Measurements from ENCODE around the gene TOP1. TPM values are rescaled to one million over a fixed set of nuclear protein-coding genes. Genes with fewer than 3 reads are reported as not detected.

The TOP1 gene
- polyA plus RNA-seq, 1 of the 3 experiments (the other 2 are of a cell fraction): 11.9 TPM

DNA sequence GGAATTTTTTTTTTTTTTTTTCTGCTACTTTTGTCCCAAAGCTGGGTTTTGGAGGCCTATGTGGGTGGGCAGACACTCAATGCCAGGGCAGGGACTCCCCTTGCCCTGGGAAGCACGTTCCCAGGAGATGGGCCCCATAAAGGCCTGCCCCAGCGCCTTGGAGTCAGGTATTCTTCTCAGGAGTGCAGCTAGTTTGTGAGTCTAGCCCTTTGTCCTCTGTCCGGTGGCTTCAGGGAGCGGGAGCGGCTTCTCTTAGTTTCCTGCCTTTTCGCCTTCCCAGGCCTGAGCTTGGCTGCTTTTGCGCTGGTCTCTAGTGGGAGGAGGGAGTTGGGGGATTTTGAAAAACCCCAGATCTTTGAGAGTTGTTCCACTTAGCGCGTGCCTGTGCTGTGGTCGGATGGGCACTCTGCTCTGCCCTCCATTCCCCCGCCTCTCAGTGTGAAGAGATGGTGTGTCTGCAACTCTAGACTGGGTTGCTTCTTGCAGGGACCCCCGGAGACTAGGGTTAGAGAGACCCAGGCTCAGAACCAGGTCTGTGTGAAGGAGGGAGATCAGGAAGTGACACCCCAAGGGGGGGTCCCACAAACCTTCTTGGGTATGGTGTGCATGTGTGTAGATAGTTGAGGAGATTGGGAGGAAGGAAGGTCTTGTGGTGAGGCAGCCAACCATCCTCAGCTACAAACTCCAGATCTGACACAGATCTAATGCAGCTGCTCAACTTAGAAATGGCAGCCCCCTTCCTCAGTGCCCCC, 110.0 kb downstream of the TOP1 start (continued):
- TF ChIP-seq, protein P1, sequence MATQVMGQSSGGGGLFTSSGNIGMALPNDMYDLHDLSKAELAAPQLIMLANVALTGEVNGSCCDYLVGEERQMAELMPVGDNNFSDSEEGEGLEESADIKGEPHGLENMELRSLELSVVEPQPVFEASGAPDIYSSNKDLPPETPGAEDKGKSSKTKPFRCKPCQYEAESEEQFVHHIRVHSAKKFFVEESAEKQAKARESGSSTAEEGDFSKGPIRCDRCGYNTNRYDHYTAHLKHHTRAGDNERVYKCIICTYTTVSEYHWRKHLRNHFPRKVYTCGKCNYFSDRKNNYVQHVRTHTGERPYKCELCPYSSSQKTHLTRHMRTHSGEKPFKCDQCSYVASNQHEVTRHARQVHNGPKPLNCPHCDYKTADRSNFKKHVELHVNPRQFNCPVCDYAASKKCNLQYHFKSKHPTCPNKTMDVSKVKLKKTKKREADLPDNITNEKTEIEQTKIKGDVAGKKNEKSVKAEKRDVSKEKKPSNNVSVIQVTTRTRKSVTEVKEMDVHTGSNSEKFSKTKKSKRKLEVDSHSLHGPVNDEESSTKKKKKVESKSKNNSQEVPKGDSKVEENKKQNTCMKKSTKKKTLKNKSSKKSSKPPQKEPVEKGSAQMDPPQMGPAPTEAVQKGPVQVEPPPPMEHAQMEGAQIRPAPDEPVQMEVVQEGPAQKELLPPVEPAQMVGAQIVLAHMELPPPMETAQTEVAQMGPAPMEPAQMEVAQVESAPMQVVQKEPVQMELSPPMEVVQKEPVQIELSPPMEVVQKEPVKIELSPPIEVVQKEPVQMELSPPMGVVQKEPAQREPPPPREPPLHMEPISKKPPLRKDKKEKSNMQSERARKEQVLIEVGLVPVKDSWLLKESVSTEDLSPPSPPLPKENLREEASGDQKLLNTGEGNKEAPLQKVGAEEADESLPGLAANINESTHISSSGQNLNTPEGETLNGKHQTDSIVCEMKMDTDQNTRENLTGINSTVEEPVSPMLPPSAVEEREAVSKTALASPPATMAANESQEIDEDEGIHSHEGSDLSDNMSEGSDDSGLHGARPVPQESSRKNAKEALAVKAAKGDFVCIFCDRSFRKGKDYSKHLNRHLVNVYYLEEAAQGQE (IDR thresholded peaks at IDR 0.05; ENCODE audit: low read depth, low read length): no peak
- TF ChIP-seq, protein P2, sequence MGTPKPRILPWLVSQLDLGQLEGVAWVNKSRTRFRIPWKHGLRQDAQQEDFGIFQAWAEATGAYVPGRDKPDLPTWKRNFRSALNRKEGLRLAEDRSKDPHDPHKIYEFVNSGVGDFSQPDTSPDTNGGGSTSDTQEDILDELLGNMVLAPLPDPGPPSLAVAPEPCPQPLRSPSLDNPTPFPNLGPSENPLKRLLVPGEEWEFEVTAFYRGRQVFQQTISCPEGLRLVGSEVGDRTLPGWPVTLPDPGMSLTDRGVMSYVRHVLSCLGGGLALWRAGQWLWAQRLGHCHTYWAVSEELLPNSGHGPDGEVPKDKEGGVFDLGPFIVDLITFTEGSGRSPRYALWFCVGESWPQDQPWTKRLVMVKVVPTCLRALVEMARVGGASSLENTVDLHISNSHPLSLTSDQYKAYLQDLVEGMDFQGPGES (IDR thresholded peaks at IDR 0.05; ENCODE audit: low read depth, low read length): no peak

DNA sequence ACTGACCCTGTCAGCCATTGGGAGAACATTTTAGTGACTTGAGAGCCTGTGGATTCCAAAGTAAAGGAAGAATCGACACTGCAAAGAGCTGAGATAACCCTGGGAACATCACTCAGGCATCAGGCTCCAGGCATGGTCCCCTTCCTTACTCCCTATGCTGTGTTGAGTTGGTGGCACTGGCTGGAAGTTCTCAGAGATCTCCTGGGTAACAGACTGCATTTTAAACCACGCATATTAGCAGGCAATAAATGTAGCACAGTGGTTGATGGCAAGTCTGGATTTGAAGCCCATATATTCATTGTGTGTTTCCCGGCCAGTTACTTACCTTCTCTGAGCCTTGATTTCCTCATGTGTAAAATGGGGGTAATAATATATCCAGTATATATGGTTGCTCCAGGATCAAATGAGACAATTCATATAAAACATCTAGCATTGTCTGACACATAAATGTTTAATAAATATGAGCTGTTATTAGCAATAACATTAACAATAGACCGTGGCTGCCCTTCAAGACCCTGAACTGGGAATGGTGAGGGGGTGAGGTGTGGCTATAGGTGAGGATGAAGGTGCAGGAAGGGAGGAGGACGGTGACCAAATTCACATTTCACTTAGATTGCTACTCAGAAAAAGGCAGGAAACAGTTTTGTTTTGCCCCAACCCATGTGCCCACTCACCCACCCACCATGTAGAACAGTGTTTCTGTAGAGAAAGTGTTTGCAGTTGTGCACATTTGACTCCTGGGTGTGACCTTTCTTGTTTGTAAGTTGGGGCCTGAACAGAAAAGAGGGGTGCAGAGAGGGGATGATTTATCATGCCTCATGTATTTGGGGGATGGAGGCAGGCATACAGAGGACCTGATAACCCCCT, 110.8 kb downstream of the TOP1 start:
- Histone ChIP-seq H3K27ac (ENCODE audit: low read depth in 2 of 2, low read length in 1 of 2) (peak overlapping the region in 1 of 2 experiments; percentile 77; a peak in 2 of 4 replicates), H3K36me3 (replicated peaks in 1 of 2; ENCODE audit: control insufficient read depth in 1 of 2, insufficient read depth in 2 of 2, low read length in 1 of 2) (peaks cover under 1 to 5% of the 10 kb centered on the region in 2 experiments), H3K9me3 (no peaks in the 10 kb centered on the region), H3K27me3 (ENCODE audit: insufficient read depth) (no peaks in the 10 kb centered on the region), H3K4me2 (peak overlapping the region; percentile 100), H3K9ac (peak overlapping the region; percentile 94), H3K4me3 (ENCODE audit: low read depth in 2 of 2, low read length in 1 of 2) (peak overlapping the region; percentile 94 to 97), H2AFZ (ENCODE audit: low read depth) (no peak overlapping the region), H3K4me1 (ENCODE audit: control insufficient read depth in 1 of 2, insufficient read depth in 2 of 2, low read depth in 1 of 2, low read length in 1 of 2) (peaks cover 9 to 55% of the 10 kb centered on the region in 2 experiments; a peak in 3 of 4 replicates), H3K9me2 (no peaks in the 10 kb centered on the region), H4K20me1 (ENCODE audit: insufficient read depth) (peaks cover 63% of the 10 kb centered on the region), H3F3A (replicated peaks; ENCODE audit: insufficient read depth) (no peaks in the 10 kb centered on the region), H3K79me2 (ENCODE audit: insufficient read depth) (peaks cover 71% of the 10 kb centered on the region)
- ChIA-PET POLR2A (no interaction called here), CTCF (interaction anchor here (0.6 to 3.4 kb wide), 4 partner anchors 24 to 200 kb away, joined by 3 to 16 read pairs (median 7); no protein-coding TSS in a partner anchor)
- 54% methylated on average over 5 of the region's 5 CpGs for WGBS (ENCODE audit: low lambda C conversion rate)
- DNase-seq: no peak
- TF ChIP-seq, protein P3, sequence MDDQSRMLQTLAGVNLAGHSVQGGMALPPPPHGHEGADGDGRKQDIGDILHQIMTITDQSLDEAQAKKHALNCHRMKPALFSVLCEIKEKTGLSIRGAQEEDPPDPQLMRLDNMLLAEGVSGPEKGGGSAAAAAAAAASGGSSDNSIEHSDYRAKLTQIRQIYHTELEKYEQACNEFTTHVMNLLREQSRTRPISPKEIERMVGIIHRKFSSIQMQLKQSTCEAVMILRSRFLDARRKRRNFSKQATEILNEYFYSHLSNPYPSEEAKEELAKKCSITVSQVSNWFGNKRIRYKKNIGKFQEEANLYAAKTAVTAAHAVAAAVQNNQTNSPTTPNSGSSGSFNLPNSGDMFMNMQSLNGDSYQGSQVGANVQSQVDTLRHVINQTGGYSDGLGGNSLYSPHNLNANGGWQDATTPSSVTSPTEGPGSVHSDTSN (IDR thresholded peaks at IDR 0.05): no peak
- TF ChIP-seq NFIC (IDR thresholded peaks at IDR 0.05; ENCODE audit: borderline replicate concordance): no peak
- TF ChIP-seq ELF1 (IDR thresholded peaks at IDR 0.05): no peak
- no peak for TF ChIP-seq GATA2 (CRISPR knock-in tag; IDR thresholded peaks at IDR 0.05)
- TF ChIP-seq, protein P4, sequence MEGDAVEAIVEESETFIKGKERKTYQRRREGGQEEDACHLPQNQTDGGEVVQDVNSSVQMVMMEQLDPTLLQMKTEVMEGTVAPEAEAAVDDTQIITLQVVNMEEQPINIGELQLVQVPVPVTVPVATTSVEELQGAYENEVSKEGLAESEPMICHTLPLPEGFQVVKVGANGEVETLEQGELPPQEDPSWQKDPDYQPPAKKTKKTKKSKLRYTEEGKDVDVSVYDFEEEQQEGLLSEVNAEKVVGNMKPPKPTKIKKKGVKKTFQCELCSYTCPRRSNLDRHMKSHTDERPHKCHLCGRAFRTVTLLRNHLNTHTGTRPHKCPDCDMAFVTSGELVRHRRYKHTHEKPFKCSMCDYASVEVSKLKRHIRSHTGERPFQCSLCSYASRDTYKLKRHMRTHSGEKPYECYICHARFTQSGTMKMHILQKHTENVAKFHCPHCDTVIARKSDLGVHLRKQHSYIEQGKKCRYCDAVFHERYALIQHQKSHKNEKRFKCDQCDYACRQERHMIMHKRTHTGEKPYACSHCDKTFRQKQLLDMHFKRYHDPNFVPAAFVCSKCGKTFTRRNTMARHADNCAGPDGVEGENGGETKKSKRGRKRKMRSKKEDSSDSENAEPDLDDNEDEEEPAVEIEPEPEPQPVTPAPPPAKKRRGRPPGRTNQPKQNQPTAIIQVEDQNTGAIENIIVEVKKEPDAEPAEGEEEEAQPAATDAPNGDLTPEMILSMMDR (IDR thresholded peaks at IDR 0.05): no peak
- TF ChIP-seq FOXM1 (IDR thresholded peaks at IDR 0.05; ENCODE audit: low read depth): no peak
- TF ChIP-seq, protein P1 (IDR thresholded peaks at IDR 0.05; ENCODE audit: low read depth, low read length): no peak
- no peak for TF ChIP-seq MEF2A (IDR thresholded peaks at IDR 0.05; ENCODE audit: borderline replicate concordance, low read depth)
- TF ChIP-seq POLR2AphosphoS5 (IDR thresholded peaks at IDR 0.05; ENCODE audit: low read depth, low read length): no peak
- TF ChIP-seq, protein P2 (IDR thresholded peaks at IDR 0.05; ENCODE audit: low read depth, low read length): no peak
- TF ChIP-seq TAF1 (IDR thresholded peaks at IDR 0.05; ENCODE audit: borderline replicate concordance, low read depth, low read length): no peak
- TF ChIP-seq TCF12 (IDR thresholded peaks at IDR 0.05): no peak
- no peak for TF ChIP-seq SIN3A (IDR thresholded peaks at IDR 0.05; ENCODE audit: borderline replicate concordance, low read depth, low read length)
- no peak for TF ChIP-seq EP300 (IDR thresholded peaks at IDR 0.05; ENCODE audit: borderline replicate concordance in 1 of 2, low read depth in 1 of 2, low read length in 1 of 2)
